H9 (cell line): Measurements from ENCODE around the gene CPE. TPM values are rescaled to one million over a fixed set of nuclear protein-coding genes. Genes with fewer than 3 reads are reported as not detected.

ENCODE experiments used
- DNase-seq: peaks from one replicate; pipeline ENCODE4 v3.0.0-alpha.2; 2017
- H2AFZ ChIP-seq: one replicate; pipeline ENCODE4 v1.6.1; 2013; ENCODE audit warnings: mild to moderate bottlenecking, low read length, control low read depth, moderate library complexity
- H2AK5ac ChIP-seq: 2 replicates; pipeline ENCODE4 v1.6.1; 2013; ENCODE audit warnings: low read length, control low read depth, mixed read lengths; ENCODE audit not compliant: insufficient read length
- H2BK120ac ChIP-seq: one replicate; pipeline ENCODE4 v1.6.1; 2013; ENCODE audit warnings: low read depth, mild to moderate bottlenecking, low read length, control low read depth, inconsistent platforms; ENCODE audit not compliant: poor library complexity, severe bottlenecking
- H2BK12ac ChIP-seq: 2 replicates; pipeline ENCODE4 v1.6.1; 2013; ENCODE audit warnings: low read length, control low read depth, mixed read lengths, low read depth; ENCODE audit not compliant: insufficient read length
- H2BK15ac ChIP-seq: 2 replicates; pipeline ENCODE4 v1.6.1; 2013; ENCODE audit warnings: low read depth, low read length, control low read depth
- H2BK20ac ChIP-seq: one replicate; pipeline ENCODE4 v1.6.1; 2013; ENCODE audit warnings: low read depth, mild to moderate bottlenecking, low read length, control low read depth, inconsistent platforms; ENCODE audit not compliant: poor library complexity, severe bottlenecking
- H2BK5ac ChIP-seq: 2 replicates; pipeline ENCODE4 v1.6.1; 2013; ENCODE audit warnings: low read length, control low read depth, mixed read lengths; ENCODE audit not compliant: insufficient read length
- H3K14ac ChIP-seq: 2 replicates; pipeline ENCODE4 v1.6.1; 2013; ENCODE audit warnings: low read length, control low read depth; ENCODE audit not compliant: insufficient read depth
- H3K18ac ChIP-seq: 2 replicates; pipeline ENCODE4 v1.6.1; 2013; ENCODE audit warnings: low read depth, mild to moderate bottlenecking, mixed read lengths, low read length, control low read depth; ENCODE audit not compliant: insufficient read length
- H3K23ac ChIP-seq: 2 replicates; pipeline ENCODE4 v1.6.1; 2013; ENCODE audit warnings: low read length, control low read depth, mixed read lengths, low read depth; ENCODE audit not compliant: insufficient read length
- H3K23me2 ChIP-seq: 2 replicates; pipeline ENCODE4 v1.6.1; 2013; ENCODE audit warnings: low read depth, mild to moderate bottlenecking, mixed read lengths, low read length, control low read depth; ENCODE audit not compliant: insufficient read length, poor library complexity, severe bottlenecking
- H3K27ac ChIP-seq: 2 replicates; pipeline ENCODE4 v1.5.1; 2013; ENCODE audit warnings: low read length, control low read depth, mixed read lengths, low read depth; ENCODE audit not compliant: insufficient read length
- H3K27me3 ChIP-seq: 2 replicates; pipeline ENCODE4 v1.6.1; 2013; ENCODE audit warnings: low read length, control low read depth, inconsistent platforms; ENCODE audit not compliant: insufficient read depth
- H3K4ac ChIP-seq: 2 replicates; pipeline ENCODE4 v1.6.1; 2013; ENCODE audit warnings: low read depth, mild to moderate bottlenecking, control low read depth, inconsistent platforms, low read length, moderate library complexity
- H3K4me1 ChIP-seq: 2 replicates; pipeline ENCODE4 v1.6.1; 2013; ENCODE audit warnings: low read length, control low read depth, inconsistent platforms; ENCODE audit not compliant: insufficient read depth
- H3K4me2 ChIP-seq: 2 replicates; pipeline ENCODE4 v1.6.1; 2013; ENCODE audit warnings: low read length, control low read depth, mixed read lengths; ENCODE audit not compliant: insufficient read length, insufficient read depth
- H3K56ac ChIP-seq: 2 replicates; pipeline ENCODE4 v1.6.1; 2013; ENCODE audit warnings: low read depth, mild to moderate bottlenecking, mixed read lengths, low read length, control low read depth; ENCODE audit not compliant: insufficient read length
- H3K79me1 ChIP-seq: 2 replicates; pipeline ENCODE4 v1.6.1; 2013; ENCODE audit warnings: low read depth, mild to moderate bottlenecking, moderate library complexity, low read length, control low read depth, inconsistent platforms; ENCODE audit not compliant: insufficient read depth, poor library complexity, severe bottlenecking
- H3K79me2 ChIP-seq: 2 replicates; pipeline ENCODE4 v1.6.1; 2013; ENCODE audit warnings: low read length, control low read depth, inconsistent platforms; ENCODE audit not compliant: insufficient read depth
- H3K9ac ChIP-seq: 2 replicates; pipeline ENCODE4 v1.6.1; 2013; ENCODE audit warnings: low read length, control low read depth, mixed read lengths; ENCODE audit not compliant: insufficient read length; ENCODE audit errors: extremely low read depth
- H3K9me3 ChIP-seq: one replicate; pipeline ENCODE4 v1.6.1; 2013; ENCODE audit warnings: low read depth, low read length, inconsistent platforms; ENCODE audit not compliant: control insufficient read depth
- H3T11ph ChIP-seq: one replicate; pipeline ENCODE4 v1.6.1; 2013; ENCODE audit warnings: mild to moderate bottlenecking, low read length, control low read depth, inconsistent platforms
- H4K20me1 ChIP-seq: one replicate; pipeline ENCODE4 v1.6.1; 2013; ENCODE audit not compliant: control insufficient read depth, insufficient read length, insufficient read depth
- H4K5ac ChIP-seq: 2 replicates; pipeline ENCODE4 v1.6.1; 2013; ENCODE audit warnings: low read depth, mild to moderate bottlenecking, mixed read lengths, low read length, control low read depth; ENCODE audit not compliant: insufficient read length
- H4K8ac ChIP-seq: replicated peaks from 2 replicates; pipeline ENCODE4 v1.6.1; 2013; ENCODE audit warnings: low read length, control low read depth, mixed read lengths, low read depth; ENCODE audit not compliant: insufficient read length
- H4K91ac ChIP-seq: 2 replicates; pipeline ENCODE4 v1.6.1; 2013; ENCODE audit warnings: low read depth, mild to moderate bottlenecking, moderate library complexity, mixed read lengths, low read length, control low read depth; ENCODE audit not compliant: insufficient read length
- H3K27ac Mint-ChIP-seq, 3 experiments: 2 replicates in 2 of 3; 3 replicates in 1 of 3; pipeline ENCODE4 v1.8.0; 2020 to 2021; ENCODE audit warnings: mixed read lengths in 3 of 3, mild to moderate bottlenecking in 1 of 3, moderate library complexity in 1 of 3
- H3K27me3 Mint-ChIP-seq: 2 replicates; pipeline ENCODE4 v1.8.0; 2021; ENCODE audit warnings: low read depth, mild to moderate bottlenecking, moderate library complexity, mixed read lengths
- H3K36me3 Mint-ChIP-seq, 3 experiments: 2 replicates in 2 of 3; 3 replicates in 1 of 3; pipeline ENCODE4 v1.8.0; 2020 to 2021; ENCODE audit warnings: low read depth in 3 of 3, mixed read lengths in 3 of 3; ENCODE audit not compliant: insufficient read depth in 1 of 3
- H3K4me1 Mint-ChIP-seq, 2 experiments: 2 replicates each; pipeline ENCODE4 v1.8.0; 2020; ENCODE audit warnings: mixed read lengths in 2 of 2
- H3K4me3 Mint-ChIP-seq, 2 experiments: 2 replicates in 1 of 2; 3 replicates in 1 of 2; pipeline ENCODE4 v1.8.0; 2020 to 2021; ENCODE audit warnings: mild to moderate bottlenecking in 2 of 2, mixed read lengths in 2 of 2, moderate library complexity in 1 of 2
- H3K9me3 Mint-ChIP-seq, 2 experiments: 2 replicates in 1 of 2; 3 replicates in 1 of 2; pipeline ENCODE4 v1.8.0; 2020; ENCODE audit warnings: mild to moderate bottlenecking in 2 of 2, mixed read lengths in 2 of 2, moderate library complexity in 1 of 2
- CTCF ChIP-seq: fragments of 200-600 bp; sonication (generic); conservative IDR thresholded peaks from 3 replicates; pipeline ENCODE4 v1.8.0; 2021; ENCODE audit warnings: antibody characterized with exemption, mild to moderate bottlenecking
- WGBS: extraction: QIAGEN DNeasy Blood & Tissue Kit; methylation state at CpG from one replicate; pipeline ENCODE4 v1.1.7; 2013; ENCODE audit warnings: missing lambda C conversion rate, low lambda C conversion rate, mixed read lengths; ENCODE audit not compliant: insufficient read length; ENCODE audit errors: extremely low coverage; 5-methylcytosine and 5-hydroxymethylcytosine counted together
- total RNA-seq: library from RNA; stranded (reverse); gene quantifications from 2 replicates; pipeline ENCODE4 v1.2.1, GENCODE V29; 2021

The CPE gene
- total RNA-seq, 1 experiment from 2014 or later: 10.0 TPM

- peak; percentile 94 for TF ChIP-seq CTCF
- peaks cover 0 to 1% (median 0%) of the 10 kb centered on the region in 3 experiments; a peak in 1 of 7 replicates for H3K36me3 Mint-ChIP-seq
- Histone ChIP-seq H3K4me1 (no peaks in the 10 kb centered on the region), H3K23me2 (no peaks in the 10 kb centered on the region), H3K27ac (no peak overlapping the region), H4K8ac (no peak overlapping the region), H3K14ac (no peak overlapping the region), H3K4ac (no peak overlapping the region), H3K4me2 (no peak overlapping the region), H3K56ac (no peak overlapping the region), H3K27me3 (no peaks in the 10 kb centered on the region), H4K91ac (no peak overlapping the region), H4K5ac (no peak overlapping the region), H3K79me1 (no peaks in the 10 kb centered on the region), H2BK5ac (no peak overlapping the region), H2BK15ac (no peak overlapping the region), H2BK12ac (no peak overlapping the region), H3T11ph (no peak overlapping the region), H2BK120ac (no peak overlapping the region), H4K20me1 (no peaks in the 10 kb centered on the region), H3K18ac (no peak overlapping the region), H2AFZ (no peak overlapping the region), H3K23ac (no peak overlapping the region), H2BK20ac (no peak overlapping the region), H3K79me2 (no peaks in the 10 kb centered on the region), H3K9ac (no peak overlapping the region), H2AK5ac (no peak overlapping the region), H3K9me3 (no peaks in the 10 kb centered on the region)
- no CpG with 5 or more reads among the region's 9 CpGs for WGBS
- no peak overlapping the region for H3K27ac Mint-ChIP-seq
- no peaks in the 10 kb centered on the region for H3K27me3 Mint-ChIP-seq
- 0 out of 4 replicates have a peak, but pooled peaks cover 0 to 3% of the 10 kb centered on the region in 2 experiments for H3K4me1 Mint-ChIP-seq
- no peak overlapping the region for H3K4me3 Mint-ChIP-seq
- DNase-seq: no peak
- peaks cover 0 to 1% of the 10 kb centered on the region in 2 experiments; a peak in 1 of 5 replicates for H3K9me3 Mint-ChIP-seq
Measured at GRCh38 chr4:165464813-165465381, 86.1 kb downstream of the CPE start.
